A549 (cell line): Measurements from ENCODE around the gene CD276.

ENCODE experiments used
- EP300 ChIP-seq, 2 experiments: fragments of >200 bp; sonication (Bioruptor Twin); formaldehyde crosslinking; IDR thresholded peaks; 2 replicates in 1 of 2; 3 replicates in 1 of 2; pipeline ENCODE4 v1.6.1; 2016 to 2017
- HEYL ChIP-seq: fragments of 250-450 bp; sonication (Bioruptor Pico); IDR thresholded peaks from 2 replicates; pipeline ENCODE4 v1.8.0; 2021; ENCODE audit warnings: mild to moderate bottlenecking, moderate library complexity
- HMGXB4 ChIP-seq: fragments of 250-450 bp; sonication (Bioruptor Pico); IDR thresholded peaks from 2 replicates; pipeline ENCODE4 v1.5.0; 2021; ENCODE audit warnings: mild to moderate bottlenecking, moderate library complexity, borderline replicate concordance
- KDM5A ChIP-seq: fragments of 200-600 bp; sonication (generic); IDR thresholded peaks from 2 replicates; pipeline ENCODE4 v1.6.1; 2016; ENCODE audit warnings: antibody characterized with exemption, mild to moderate bottlenecking
- MAZ ChIP-seq: fragments of 150-350 bp; IDR thresholded peaks from 2 replicates; pipeline ENCODE4 v1.6.1; 2014; ENCODE audit warnings: antibody characterized with exemption, low read depth, low read length, borderline replicate concordance
- RAD21 ChIP-seq, 2 experiments: fragments of >200 bp in 1 of 2; sonication (Bioruptor Twin) in 1 of 2; formaldehyde crosslinking in 1 of 2; IDR thresholded peaks in 1 of 2; conservative IDR thresholded peaks in 1 of 2; 2 replicates in 1 of 2; 3 replicates in 1 of 2; pipeline ENCODE4 v1.6.1; 2012 to 2018; ENCODE audit warnings: inconsistent platforms in 1 of 2
- TF ChIP-seq, protein P1 (sequence below): fragments of >200 bp; sonication (Bioruptor Twin); formaldehyde crosslinking; IDR thresholded peaks from 3 replicates; pipeline ENCODE4 v1.5.1; 2016
- TF ChIP-seq, protein P2 (sequence below): IDR thresholded peaks from 2 replicates; pipeline ENCODE4 v1.6.1; 2012

DNA sequence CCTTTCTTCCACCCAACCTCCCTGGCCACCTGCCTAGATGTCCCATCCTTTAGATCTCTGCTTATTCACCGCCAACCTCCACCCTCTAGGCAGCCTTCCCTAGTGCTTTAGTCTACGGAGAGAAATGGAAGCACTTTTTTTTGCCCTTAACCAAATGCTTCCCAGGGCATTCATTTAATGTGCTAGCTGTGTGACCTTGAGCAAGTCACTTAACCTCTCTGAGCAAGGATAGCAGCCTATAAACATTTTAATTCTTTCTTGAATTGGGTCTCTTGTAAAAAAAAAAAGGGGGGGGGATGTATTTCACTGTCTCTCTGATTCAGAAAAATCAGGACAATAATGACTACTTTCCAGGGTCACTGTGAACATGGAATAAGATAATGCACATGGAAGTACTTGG is 72.2 kb downstream of the CD276 start:
- TF ChIP-seq, protein P1, sequence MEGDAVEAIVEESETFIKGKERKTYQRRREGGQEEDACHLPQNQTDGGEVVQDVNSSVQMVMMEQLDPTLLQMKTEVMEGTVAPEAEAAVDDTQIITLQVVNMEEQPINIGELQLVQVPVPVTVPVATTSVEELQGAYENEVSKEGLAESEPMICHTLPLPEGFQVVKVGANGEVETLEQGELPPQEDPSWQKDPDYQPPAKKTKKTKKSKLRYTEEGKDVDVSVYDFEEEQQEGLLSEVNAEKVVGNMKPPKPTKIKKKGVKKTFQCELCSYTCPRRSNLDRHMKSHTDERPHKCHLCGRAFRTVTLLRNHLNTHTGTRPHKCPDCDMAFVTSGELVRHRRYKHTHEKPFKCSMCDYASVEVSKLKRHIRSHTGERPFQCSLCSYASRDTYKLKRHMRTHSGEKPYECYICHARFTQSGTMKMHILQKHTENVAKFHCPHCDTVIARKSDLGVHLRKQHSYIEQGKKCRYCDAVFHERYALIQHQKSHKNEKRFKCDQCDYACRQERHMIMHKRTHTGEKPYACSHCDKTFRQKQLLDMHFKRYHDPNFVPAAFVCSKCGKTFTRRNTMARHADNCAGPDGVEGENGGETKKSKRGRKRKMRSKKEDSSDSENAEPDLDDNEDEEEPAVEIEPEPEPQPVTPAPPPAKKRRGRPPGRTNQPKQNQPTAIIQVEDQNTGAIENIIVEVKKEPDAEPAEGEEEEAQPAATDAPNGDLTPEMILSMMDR = no peak
- TF ChIP-seq HMGXB4 (CRISPR knock-in tag) (no peak), KDM5A (no peak), RAD21 (conservative IDR thresholded peaks at IDR 0.05 in 1 of 2, IDR thresholded peaks at IDR 0.05 in 1 of 2) (no peak), MAZ (no peak), EP300 (IDR thresholded peaks at IDR 0.05) (no peak), HEYL (no peak)
- TF ChIP-seq, protein P2, sequence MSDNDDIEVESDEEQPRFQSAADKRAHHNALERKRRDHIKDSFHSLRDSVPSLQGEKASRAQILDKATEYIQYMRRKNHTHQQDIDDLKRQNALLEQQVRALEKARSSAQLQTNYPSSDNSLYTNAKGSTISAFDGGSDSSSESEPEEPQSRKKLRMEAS = no peak
